GM21526 (cell line): ENCODE data around the gene AKAP7.

Source experiments
- ATAC-seq: cut with Tn5 transposase; IDR thresholded peaks from one replicate; pipeline ENCODE4 v1.9.1; 2021; ENCODE audit warnings: moderate library complexity; ENCODE audit not compliant: unreplicated experiment, low FRiP score

AKAP7 gene

GRCh38 chr6:131132360-131132759, 2.9 kb upstream of the AKAP7 start:
- ATAC-seq = no peak

- no peak for ATAC-seq
Observed at GRCh38 chr6:131134220-131134979, 867 bp upstream of the AKAP7 start.

- no peak for ATAC-seq
Observed at GRCh38 chr6:131134980-131135243, 355 bp upstream of the AKAP7 start.

- peak; percentile 10 for ATAC-seq
Observed at GRCh38 chr6:131136021-131136786, 937 bp downstream of the AKAP7 start.

- ATAC-seq = no peak
Observed at GRCh38 chr6:131139599-131139998, 4.3 kb downstream of the AKAP7 start.

GRCh38 chr6:131143319-131143718, 8.1 kb downstream of the AKAP7 start:
- no peak for ATAC-seq

GRCh38 chr6:131146865-131147264, 11.6 kb downstream of the AKAP7 start:
- no peak for ATAC-seq

- ATAC-seq = no peak
Observed at GRCh38 chr6:131156411-131156810, 21.1 kb downstream of the AKAP7 start.

- ATAC-seq = no peak
Observed at GRCh38 chr6:131159578-131159977, 24.3 kb downstream of the AKAP7 start.

GRCh38 chr6:131160254-131160758, 25.0 kb downstream of the AKAP7 start:
- no peak for ATAC-seq

GRCh38 chr6:131161987-131162386, 26.7 kb downstream of the AKAP7 start:
- no peak for ATAC-seq

- ATAC-seq = no peak
Observed at GRCh38 chr6:131163886-131164285, 28.6 kb downstream of the AKAP7 start.

GRCh38 chr6:131164506-131164905, 29.2 kb downstream of the AKAP7 start:
- ATAC-seq = no peak

- ATAC-seq = no peak
Observed at GRCh38 chr6:131167773-131168172, 32.5 kb downstream of the AKAP7 start.

- no peak for ATAC-seq
Observed at GRCh38 chr6:131169613-131170012, 34.3 kb downstream of the AKAP7 start.

- ATAC-seq = no peak
Observed at GRCh38 chr6:131172222-131172621, 37.0 kb downstream of the AKAP7 start.

GRCh38 chr6:131173680-131174079, 38.4 kb downstream of the AKAP7 start:
- ATAC-seq = no peak

GRCh38 chr6:131175564-131175963, 40.3 kb downstream of the AKAP7 start:
- ATAC-seq = no peak

GRCh38 chr6:131177996-131178395, 42.7 kb downstream of the AKAP7 start:
- no peak for ATAC-seq

- no peak for ATAC-seq
Observed at GRCh38 chr6:131182991-131183425, 47.7 kb downstream of the AKAP7 start.

GRCh38 chr6:131183427-131184095, 48.3 kb downstream of the AKAP7 start:
- ATAC-seq = no peak
